NCI-H1694 (cell line): Measurements from ENCODE around the gene OR5AP2.
A peak's percentile ranks its signal among the peaks of the same experiment; 100 is the strongest.
"Not testable (repeated sequence)": the region's sequence is repeated elsewhere in the genome, so short reads cannot be mapped to it uniquely, and the experiment has no call there.

ENCODE experiments used
- DNase-seq: peaks from one replicate; lab custom pipeline; 2025; lab: John Stamatoyannopoulos, UW

OR5AP2 gene

DNA sequence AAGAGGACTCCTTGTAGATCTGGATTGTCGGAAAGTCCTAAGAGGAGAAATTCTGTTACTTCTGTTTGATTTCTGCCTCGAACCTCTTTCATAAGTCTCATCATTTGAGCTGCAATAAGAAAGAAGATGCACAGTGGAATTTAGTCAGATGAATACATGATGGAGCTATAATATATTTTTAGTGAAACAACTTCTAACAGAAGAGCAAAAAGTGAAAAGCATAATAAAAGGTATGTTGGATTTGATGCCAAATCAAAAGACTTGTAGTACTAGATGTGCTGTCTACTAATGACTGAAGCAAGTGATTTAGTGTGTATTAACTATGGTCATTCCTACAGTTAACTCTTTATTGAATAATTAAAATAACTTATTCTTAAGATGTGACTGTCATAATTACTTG, at the start of gene OR5AP2:
Gene OR5AP2, minus strand, starts transcription at position 101 of the 400 bp plus-strand sequence. Its CDS starts 0 bp downstream, at position 101.
- no peak for DNase-seq

DNA sequence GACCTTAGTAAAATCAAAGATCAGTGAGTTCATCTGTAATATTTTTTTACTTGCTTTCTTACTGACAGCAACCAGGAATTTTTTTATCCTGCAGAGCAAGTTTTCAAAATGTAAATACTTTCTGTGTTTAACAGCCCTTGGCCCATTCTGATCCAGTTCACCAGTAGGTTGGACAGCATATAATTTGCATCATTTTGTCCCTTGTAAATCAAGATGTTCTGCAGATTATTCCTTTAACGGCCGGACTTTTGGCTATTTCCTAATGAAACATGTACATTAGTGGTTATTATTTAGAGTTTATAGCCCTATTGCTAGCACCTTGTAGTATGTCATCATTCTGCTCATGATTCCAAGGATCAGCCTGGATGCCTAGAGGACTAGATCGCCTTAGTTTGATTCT, 48.9 kb upstream of the OR5AP2 start:
- DNase-seq, result not testable (repeated sequence)

DNA sequence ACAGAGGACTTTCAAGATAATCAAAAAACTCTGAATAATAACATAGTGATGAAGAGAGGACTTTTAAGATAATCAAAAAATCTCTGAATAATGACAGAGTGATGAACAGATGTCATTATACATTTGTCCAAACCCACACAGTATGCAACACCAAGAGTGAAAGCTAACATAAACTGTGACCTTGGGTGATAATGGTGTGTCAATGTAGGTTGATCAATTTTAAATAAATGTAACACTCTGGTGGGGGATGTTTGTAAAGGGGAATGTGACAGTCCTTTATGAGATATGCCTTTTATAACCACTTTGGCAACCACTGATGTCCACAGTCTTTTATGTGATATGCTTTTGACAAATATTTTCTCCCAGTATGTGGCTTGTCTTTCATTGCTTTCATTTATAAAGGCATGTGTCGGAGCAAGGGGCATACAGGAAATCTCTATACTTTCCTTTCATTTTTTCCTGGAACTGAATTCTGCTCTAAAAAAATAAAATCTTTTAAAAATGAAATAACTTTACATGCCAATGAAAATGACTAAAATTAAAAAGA, 46.4 kb upstream of the OR5AP2 start:
- DNase-seq, result no peak

DNA sequence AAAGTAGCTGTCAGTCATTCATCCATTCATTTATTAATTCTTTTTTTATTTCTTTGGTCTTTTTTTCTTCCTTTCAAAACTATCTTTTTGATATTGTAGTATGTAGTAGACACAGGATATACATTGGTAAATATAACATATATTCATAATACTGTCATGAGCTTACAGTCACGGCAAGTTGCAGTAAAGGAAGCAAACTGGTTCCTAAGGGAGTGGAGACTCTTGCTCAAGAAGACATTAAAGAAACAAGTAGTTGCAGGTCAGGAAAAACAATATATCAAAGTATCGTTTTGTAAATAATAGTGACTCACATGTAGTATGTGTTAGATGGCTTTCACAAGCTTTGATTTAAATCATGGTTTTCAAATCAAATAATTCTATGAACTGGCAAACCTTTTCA, 28.7 kb upstream of the OR5AP2 start:
- DNase-seq, result no peak

DNA sequence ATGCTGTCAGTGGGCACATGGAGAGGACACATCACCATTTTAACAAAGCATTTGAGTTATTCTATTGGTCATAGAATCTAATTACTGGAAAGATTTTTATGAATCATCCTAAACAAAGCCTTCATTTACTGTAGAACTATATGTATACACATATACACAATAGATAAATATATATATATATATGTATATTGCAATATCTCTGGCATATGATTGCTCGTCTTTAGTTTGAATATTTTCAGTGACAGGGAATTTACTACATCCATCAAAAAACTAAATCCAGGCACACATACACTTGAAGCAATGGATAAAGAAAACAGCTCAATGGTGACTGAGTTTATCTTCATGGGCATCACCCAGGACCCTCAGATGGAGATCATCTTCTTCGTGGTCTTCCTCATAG, 21.1 kb upstream of the OR5AP2 start, which contains the start of gene OR5AR1:
Gene OR5AR1, plus strand, starts transcription at position 301 of the 400 bp plus-strand sequence. Its CDS starts 0 bp downstream, at position 301.
- DNase-seq, result no peak

DNA sequence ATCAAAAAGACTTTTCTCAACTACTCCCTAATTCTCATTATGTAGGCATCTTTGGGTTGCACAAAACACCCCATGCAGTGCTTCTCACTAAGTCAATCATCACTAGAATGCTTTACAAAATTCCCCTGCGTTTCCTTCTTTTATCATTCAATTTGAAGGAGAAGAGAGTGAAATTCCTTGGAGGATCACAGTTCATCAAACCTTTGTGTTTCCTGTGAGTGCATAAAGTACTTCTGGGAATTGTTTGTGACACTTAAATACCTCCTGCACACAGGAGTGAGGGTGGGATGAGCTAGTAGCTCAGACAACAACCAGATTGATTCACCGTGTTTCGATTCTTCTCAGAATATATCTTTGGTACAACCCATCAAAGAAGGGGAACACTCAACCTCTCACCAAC, 17.5 kb upstream of the OR5AP2 start:
- DNase-seq, result no peak

DNA sequence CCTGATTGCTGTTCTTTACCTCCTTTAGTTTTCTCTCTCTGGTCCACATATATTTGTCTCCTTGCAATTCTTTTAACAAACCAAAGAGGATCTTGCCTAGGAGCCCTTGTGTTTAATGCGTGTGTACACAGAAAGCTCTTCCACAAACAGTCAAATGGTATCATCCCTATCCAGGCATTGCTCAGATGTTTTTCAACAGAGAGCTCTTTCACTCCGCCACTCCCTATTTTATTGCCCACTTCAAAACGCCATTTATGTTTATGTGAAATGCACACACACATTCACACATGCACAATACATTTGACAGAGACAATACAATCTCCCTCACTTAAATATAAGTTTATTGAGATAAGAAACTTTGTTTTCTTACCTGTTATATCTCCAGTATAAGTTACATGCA, 4.7 kb downstream of the OR5AP2 start:
- no peak for DNase-seq

DNA sequence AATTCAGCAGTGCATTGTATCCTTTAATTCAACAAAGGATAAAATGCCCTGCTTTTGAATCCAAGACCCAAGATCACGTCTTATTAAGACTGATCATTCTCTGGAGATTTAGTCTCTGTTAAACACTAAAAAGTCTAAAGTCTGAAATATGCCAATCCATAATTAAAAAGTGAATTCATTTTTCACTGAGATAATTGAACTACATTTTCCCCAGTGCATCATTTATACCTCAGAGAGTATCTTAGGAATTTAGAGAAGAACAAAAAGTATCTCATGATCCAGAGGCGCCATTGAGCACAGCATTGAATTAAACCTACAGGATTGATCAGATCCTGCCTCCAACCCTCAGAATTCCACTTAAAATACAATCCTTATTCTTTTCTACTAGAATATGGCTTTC, 5.4 kb downstream of the OR5AP2 start:
- DNase-seq, result no peak

DNA sequence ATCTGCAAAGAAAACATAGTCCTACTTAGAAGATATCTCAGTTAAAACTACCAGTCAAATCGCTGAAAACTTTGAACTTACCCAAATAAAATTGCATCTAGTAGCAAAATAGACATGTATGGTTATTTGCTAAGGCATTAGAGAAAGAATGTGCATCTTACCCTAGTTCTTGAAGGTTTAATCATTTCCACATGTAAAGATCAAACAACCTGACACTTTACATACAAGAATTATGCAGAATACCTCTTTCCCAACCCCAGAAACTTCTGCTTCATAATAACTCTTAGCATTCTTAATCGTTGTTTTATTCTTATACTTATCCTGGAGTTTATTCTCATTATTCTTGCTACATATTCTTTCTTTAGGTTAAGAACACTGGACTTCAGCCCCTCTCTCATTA, 9.9 kb downstream of the OR5AP2 start:
- DNase-seq, result no peak

DNA sequence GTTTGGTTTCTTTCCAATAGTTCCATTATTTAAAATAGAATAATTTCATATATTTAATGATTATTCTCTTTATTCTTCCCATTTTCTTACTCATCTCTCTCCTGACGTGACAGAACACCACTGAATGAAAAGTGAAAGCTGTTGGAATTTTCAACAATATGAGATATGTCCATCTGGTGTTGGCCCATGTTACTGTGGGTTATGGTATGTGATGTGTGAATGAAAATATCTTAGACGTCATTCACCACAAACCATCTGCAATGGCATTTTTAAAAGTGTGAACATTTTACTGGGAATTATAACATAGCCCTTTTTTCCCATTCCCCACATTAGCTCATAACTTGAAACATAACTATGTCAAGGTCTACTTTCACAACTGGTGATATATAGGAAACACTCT, 16.3 kb downstream of the OR5AP2 start:
- DNase-seq, result no peak

DNA sequence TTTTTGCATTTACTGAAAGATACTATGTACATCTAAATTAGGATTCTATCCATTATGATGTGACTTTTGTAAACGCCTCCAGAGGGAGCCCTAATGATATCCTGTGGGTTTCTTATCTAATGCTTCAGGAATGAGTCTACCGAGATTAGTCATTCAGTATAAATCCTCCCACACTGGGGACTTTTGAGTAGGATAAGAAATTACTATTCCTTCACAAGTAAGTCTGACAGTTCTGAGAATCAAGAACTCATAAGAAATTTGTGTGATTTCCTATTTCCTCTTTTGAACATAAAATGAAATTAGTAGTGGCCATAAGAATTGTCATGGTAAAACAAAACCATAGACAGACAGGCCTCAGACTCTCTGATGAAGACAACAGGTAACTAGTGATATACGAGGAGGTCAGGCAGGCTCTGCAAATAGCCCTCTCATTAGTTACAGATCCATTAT, 17.6 kb downstream of the OR5AP2 start:
- DNase-seq, result peak; percentile 11

DNA sequence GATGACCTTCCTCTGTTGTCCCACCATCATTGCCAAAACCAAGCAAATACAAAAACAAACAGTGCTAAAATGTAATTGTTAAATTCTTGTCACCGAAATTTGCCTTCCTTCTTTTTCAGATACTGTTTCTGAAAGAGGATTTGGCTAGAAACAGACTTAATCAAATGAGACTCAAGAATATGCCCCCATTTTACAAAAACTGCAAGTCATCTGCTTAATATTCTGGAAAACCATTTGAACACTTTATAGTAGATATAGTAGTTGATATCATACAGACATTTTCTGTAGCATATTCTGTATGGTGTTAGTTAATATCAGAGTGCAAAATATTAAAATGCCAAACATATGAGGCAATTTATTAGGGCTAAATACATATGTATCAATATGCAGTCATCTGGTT, 31.1 kb downstream of the OR5AP2 start:
- no peak for DNase-seq

DNA sequence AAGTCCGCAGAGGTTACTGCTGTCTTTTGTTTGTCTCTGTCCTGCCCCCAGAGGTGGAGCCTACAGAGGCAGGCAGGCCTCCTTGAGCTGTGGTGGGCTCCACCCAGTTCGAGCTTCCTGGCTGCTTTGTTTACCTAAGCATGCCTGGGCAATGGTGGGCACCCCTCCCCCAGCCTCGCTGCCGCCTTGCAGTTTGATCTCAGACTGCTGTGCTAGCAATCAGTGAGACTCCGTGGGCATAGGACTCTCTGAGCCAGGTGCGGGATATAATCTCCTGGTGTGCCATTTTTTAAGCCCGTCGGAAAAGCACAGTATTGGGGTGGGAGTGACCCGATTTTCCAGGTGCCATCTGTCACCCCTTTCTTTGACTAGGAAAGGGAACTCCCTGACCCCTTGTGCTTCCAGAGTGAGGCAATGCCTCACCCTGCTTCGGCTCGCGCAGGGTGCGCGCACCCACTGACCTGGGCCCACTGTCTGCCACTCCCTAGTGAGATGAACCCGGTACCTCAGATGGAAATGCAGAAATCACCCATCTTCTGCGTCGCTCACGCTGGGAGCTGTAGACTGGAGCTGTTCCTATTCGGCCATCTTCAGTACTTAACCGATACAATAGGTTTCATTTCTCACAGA, 50.0 kb downstream of the OR5AP2 start:
- DNase-seq, result not testable (repeated sequence)
